Sigmoid colon (tissue), 4 donors: ENCODE measurements around the gene NRXN3.

Experiments used
- CTCF ChIP-seq, 4 experiments: fragments of 450-650 bp in 3 of 4; fragments of 200-600 bp in 1 of 4; IDR thresholded peaks; one replicate each; pipeline ENCODE4 v1.5.1; 2016 to 2019; ENCODE audit warnings: antibody characterized with exemption in 4 of 4, mild to moderate bottlenecking in 3 of 4, moderate library complexity in 2 of 4
- POLR2AphosphoS5 ChIP-seq, 4 donors: sonication (generic); formaldehyde crosslinking; IDR thresholded peaks; one replicate each; pipeline ENCODE4 v1.6.1; 2017; ENCODE audit warnings: antibody characterized with exemption in 4 of 4

GRCh38 chr14:79562185-79562584 lies 1392.0 kb downstream of the NRXN3 start:
- TF ChIP-seq CTCF (IDR thresholded peaks at IDR 0.05): no peak
- TF ChIP-seq POLR2AphosphoS5 (IDR thresholded peaks at IDR 0.05): no peak
